ENCODE results near the gene DENND5A. TPM values are rescaled to one million over a fixed set of nuclear protein-coding genes. Genes with fewer than 3 reads are reported as not detected.

DENND5A gene
- total and polyA plus RNA-seq, 10 donors: 20.8 to 157 (median 110) TPM

GRCh38 chr11:9090488-9091043, 174.6 kb downstream of the DENND5A start:
- Histone ChIP-seq H3K9me3 (no peaks in the 10 kb centered on the region), H3K27ac (peak overlapping the region in 2 of 8 donors; percentile 20 to 23), H3K36me3 (no peaks in the 10 kb centered on the region), H3K4me1 (peaks cover 0 to 16% (median 11%) of the 10 kb centered on the region in 6 donors), H3K4me3 (peak overlapping the region in 7 of 8 donors; percentile 30 to 70 (median 47)), H3K27me3 (replicated peaks in 1 of 7) (peaks cover 0 to 66% (median 19%) of the 10 kb centered on the region in 7 donors)
- no peak for DNase-seq
- intact Hi-C loops (cut with DNase I; ENCODE audit: low total_unique reads): no loop called here
- whole genome bisulfite sequencing, 5 donors: 28 to 39% (median 33%) methylated on average over 20 of the region's 20 CpGs
- TF ChIP-seq POLR2A (IDR thresholded peaks at IDR 0.05) (no peak), POLR2AphosphoS5 (IDR thresholded peaks at IDR 0.05) (no peak), CTCF (IDR thresholded peaks at IDR 0.05 in 8 of 11, conservative IDR thresholded peaks at IDR 0.05 in 3 of 11) (no peak)

- WGBS, 5 donors: 86 to 91% (median 89%) methylated on average over 5 to 6 of the region's 6 CpGs
- peaks cover 0 to 59% (median 19%) of the 10 kb centered on the region in 7 donors for H3K27me3 ChIP-seq (replicated peaks in 1 of 7)
- no peak overlapping the region for H3K27ac ChIP-seq
- H3K4me1 ChIP-seq: peaks cover 0 to 16% (median 11%) of the 10 kb centered on the region in 6 donors
- intact Hi-C loops (cut with DNase I; ENCODE audit: low total_unique reads): no loop called here
- no peak overlapping the region for H3K4me3 ChIP-seq
- DNase-seq: no peak
- TF ChIP-seq POLR2A (IDR thresholded peaks at IDR 0.05) (no peak), POLR2AphosphoS5 (IDR thresholded peaks at IDR 0.05) (no peak), CTCF (IDR thresholded peaks at IDR 0.05 in 8 of 11, conservative IDR thresholded peaks at IDR 0.05 in 3 of 11) (no peak)
- H3K36me3 ChIP-seq: no peaks in the 10 kb centered on the region
- H3K9me3 ChIP-seq: no peaks in the 10 kb centered on the region
Observed at GRCh38 chr11:9089636-9090035, 175.5 kb downstream of the DENND5A start.

- WGBS, 5 donors: 56 to 83% (median 66%) methylated on average over 2 to 3 of the region's 3 CpGs
- no peak for TF ChIP-seq CTCF (IDR thresholded peaks at IDR 0.05 in 8 of 11, conservative IDR thresholded peaks at IDR 0.05 in 3 of 11)
- TF ChIP-seq POLR2A (IDR thresholded peaks at IDR 0.05): no peak
- TF ChIP-seq POLR2AphosphoS5 (IDR thresholded peaks at IDR 0.05): peak in 1 of 3 donors; percentile 19
- no peak overlapping the region for H3K4me3 ChIP-seq
- intact Hi-C loops (cut with DNase I; ENCODE audit: low total_unique reads): no loop called here
- peaks cover 0 to 16% (median 11%) of the 10 kb centered on the region in 6 donors for H3K4me1 ChIP-seq
- no peak overlapping the region for H3K27ac ChIP-seq
- DNase-seq: no peak
- H3K27me3 ChIP-seq (replicated peaks in 1 of 7): peaks cover 0 to 54% (median 19%) of the 10 kb centered on the region in 7 donors
- no peaks in the 10 kb centered on the region for H3K9me3 ChIP-seq
- no peaks in the 10 kb centered on the region for H3K36me3 ChIP-seq
Observed at GRCh38 chr11:9089061-9089460, 176.1 kb downstream of the DENND5A start.

Small RNAs within 50 kb of the gene (microRNA-seq; reads per million reads assigned to microRNA genes)
- gene MIR5691: 0 to 0.35 (median 0) reads per million in 3 donors

Small RNAs within 50 kb of the gene (small RNA-seq; reads per million reads assigned to genes)
- gene MIR5691 (0 reads per million in 4 donors), gene RF00017 (0 reads per million in 4 donors)

Other genes with a start within 250 kb of the DENND5A start
- 10 to 100 TPM in 4 of 7 donors, 1 to 10 TPM in 3; 4.8 to 28.6 (median 10.5) TPM for gene SCUBE2, start 173.8 kb downstream of the DENND5A start, total RNA-seq
- gene SCUBE2, start 173.8 kb downstream of the DENND5A start, polyA plus RNA-seq: 1 to 10 TPM; 2.4 to 5.5 (median 3.0) TPM
- 10 to 100 TPM; 22.0 to 29.4 (median 25.7) TPM for gene TMEM41B, start 49.2 kb upstream of the DENND5A start, total RNA-seq
- gene TMEM41B, start 49.2 kb upstream of the DENND5A start, polyA plus RNA-seq: 10 to 100 TPM in 2 of 3 donors, 1 to 10 TPM in 1; 9.9 to 14.1 (median 11.3) TPM
- gene IPO7, start 119.3 kb upstream of the DENND5A start, total RNA-seq: 100 to 1,000 TPM in 1 of 7 donors, 10 to 100 TPM in 6; 53.9 to 104 (median 67.7) TPM
- 10 to 100 TPM; 12.8 to 20.0 (median 17.9) TPM for gene IPO7, start 119.3 kb upstream of the DENND5A start, polyA plus RNA-seq
- 10 to 100 TPM; 24.2 to 42.5 (median 39.1) TPM for gene ZNF143, start 195.7 kb upstream of the DENND5A start, total RNA-seq
- gene ZNF143, start 195.7 kb upstream of the DENND5A start, polyA plus RNA-seq: 10 to 100 TPM; 12.1 to 19.4 (median 17.1) TPM